Measurements from ENCODE around the gene PAK6.

PAK6 gene

GRCh38 chr15:40257656-40258450, 19.0 kb downstream of the PAK6 start:
- no peak for DNase-seq

- no peak for DNase-seq
Measured at GRCh38 chr15:40258544-40258943, 19.7 kb downstream of the PAK6 start.

GRCh38 chr15:40259021-40259420, 20.2 kb downstream of the PAK6 start:
- no peak for DNase-seq

- no peak for DNase-seq
Measured at GRCh38 chr15:40263024-40263754, 24.3 kb downstream of the PAK6 start.

- DNase-seq: no peak
Measured at GRCh38 chr15:40264321-40265153, 25.7 kb downstream of the PAK6 start.

GRCh38 chr15:40265355-40265754, 26.5 kb downstream of the PAK6 start:
- DNase-seq: no peak

- no peak for DNase-seq
Measured at GRCh38 chr15:40265875-40266274, 27.0 kb downstream of the PAK6 start.

- no peak for DNase-seq
Measured at GRCh38 chr15:40266828-40267304, 28.0 kb downstream of the PAK6 start.

- no peak for DNase-seq
Measured at GRCh38 chr15:40267670-40268069, 28.8 kb downstream of the PAK6 start.

- DNase-seq: no peak
Measured at GRCh38 chr15:40269604-40270003, 30.7 kb downstream of the PAK6 start.

- DNase-seq: no peak
Measured at GRCh38 chr15:40270246-40270995, 31.6 kb downstream of the PAK6 start.

GRCh38 chr15:40271685-40272484, 33.0 kb downstream of the PAK6 start:
- DNase-seq: no peak

GRCh38 chr15:40272485-40273056, 33.7 kb downstream of the PAK6 start:
- no peak for DNase-seq

GRCh38 chr15:40273428-40273827, 34.6 kb downstream of the PAK6 start:
- DNase-seq: no peak

- DNase-seq: peak; percentile 53
Measured at GRCh38 chr15:40274350-40275274, 35.7 kb downstream of the PAK6 start.

GRCh38 chr15:40275523-40275922, 36.7 kb downstream of the PAK6 start:
- no peak for DNase-seq

GRCh38 chr15:40275954-40276353, 37.1 kb downstream of the PAK6 start:
- DNase-seq: no peak

GRCh38 chr15:40276927-40277326, 38.1 kb downstream of the PAK6 start:
- no peak for DNase-seq

- no peak for DNase-seq
Measured at GRCh38 chr15:40277471-40277870, 38.6 kb downstream of the PAK6 start.

GRCh38 chr15:40278026-40278425, 39.2 kb downstream of the PAK6 start:
- DNase-seq: no peak
